Panc1 (cell line): ENCODE measurements around the gene SRXN1. TPM values are rescaled to one million over a fixed set of nuclear protein-coding genes. Genes with fewer than 3 reads are reported as not detected.

Experiments
- ATAC-seq: fragments of 200-7000 bp; cut with Tn5 transposase; 2 replicates; pipeline ENCODE4 v1.9.1; 2020; ENCODE audit warnings: mild to moderate bottlenecking, moderate library complexity
- BruUV-seq: library from RNA; stranded (reverse); fragments of 400-500 nt; replicated peaks from 2 replicates; lab custom pipeline; 2021; lab: Mats Ljungman, UMichigan
- CTCF ChIA-PET: fragments of 300-600 bp; sonication (Branson Sonifier 250); formaldehyde crosslinking; loops from one replicate; lab custom pipeline; 2022; ENCODE audit warnings: antibody characterized with exemption; lab: Charles Lee
- POLR2A ChIA-PET: fragments of 300-600 bp; sonication (Branson Sonifier 250); formaldehyde crosslinking; loops from one replicate; lab custom pipeline; 2022; ENCODE audit warnings: antibody characterized with exemption; lab: Charles Lee
- DNase-seq: peaks from one replicate; pipeline ENCODE4 v3.0.0-alpha.2; 2010; ENCODE audit warnings: low read depth, low spot score
- H3K27ac ChIP-seq: 2 replicates; pipeline ENCODE4 v1.5.1; 2011; ENCODE audit warnings: mild to moderate bottlenecking, low read length, inconsistent platforms
- H3K27me3 ChIP-seq: fragments of 200-500 bp; sonication (Bioruptor generic); 2 replicates; pipeline ENCODE4 v1.6.0; 2014; ENCODE audit warnings: low read length, inconsistent platforms; ENCODE audit not compliant: control insufficient read depth, insufficient read depth
- H3K36me3 ChIP-seq: fragments of 200-500 bp; sonication (Bioruptor generic); 2 replicates; pipeline ENCODE4 v1.5.1; 2014; ENCODE audit warnings: inconsistent platforms, mild to moderate bottlenecking, low read length, moderate library complexity; ENCODE audit not compliant: control insufficient read depth, insufficient read depth
- H3K4me1 ChIP-seq: 2 replicates; pipeline ENCODE4 v1.5.1; 2011; ENCODE audit warnings: inconsistent platforms, mild to moderate bottlenecking, low read length, moderate library complexity; ENCODE audit not compliant: control insufficient read depth, insufficient read depth
- H3K4me3 ChIP-seq, 2 experiments: 2 replicates each; pipeline ENCODE4 v1.5.1; 2011 to 2012; ENCODE audit warnings: low read depth in 2 of 2, low read length in 2 of 2, mild to moderate bottlenecking in 2 of 2, inconsistent platforms in 1 of 2, moderate library complexity in 1 of 2
- H3K9me3 ChIP-seq: fragments of 200-500 bp; sonication (Bioruptor generic); 2 replicates; pipeline ENCODE4 v1.5.1; 2014; ENCODE audit warnings: low read depth, mild to moderate bottlenecking, inconsistent platforms, low read length, moderate library complexity; ENCODE audit not compliant: control insufficient read depth, insufficient read depth
- POLR2AphosphoS5 ChIP-seq: IDR thresholded peaks from 2 replicates; pipeline ENCODE4 v1.6.1; 2012; ENCODE audit warnings: mild to moderate bottlenecking, low read depth, low read length, moderate library complexity
- SIN3A ChIP-seq: IDR thresholded peaks from 2 replicates; pipeline ENCODE4 v1.6.1; 2012; ENCODE audit warnings: low read depth, mild to moderate bottlenecking, low read length, moderate library complexity, borderline replicate concordance; ENCODE audit not compliant: insufficient read depth
- TCF7L2 ChIP-seq: IDR thresholded peaks from 2 replicates; pipeline ENCODE4 v1.6.1; 2011; ENCODE audit warnings: mild to moderate bottlenecking, low read depth, low read length, inconsistent platforms
- in situ Hi-C: cut with HindIII; loops from 2 replicates; pipeline ENCODE4 v1.10.0; 2016; ENCODE audit warnings: low sequenced_read_pairs, low pct_unique_long_range_greater_than_20kb
- intact Hi-C: fragments of 100-400 bp; cut with micrococcal nuclease; formaldehyde crosslinking; loops from one replicate; pipeline ENCODE4 v1.10.0; 2022; ENCODE audit not compliant: unreplicated experiment
- total RNA-seq: library from RNA; stranded (reverse); gene quantifications from one replicate; pipeline ENCODE4 v1.2.1, GENCODE V29; 2021; ENCODE audit not compliant: unreplicated experiment
- TF ChIP-seq, protein P1 (sequence below): fragments of 450-650 bp; IDR thresholded peaks from 2 replicates; pipeline ENCODE4 v1.5.1; 2017; ENCODE audit warnings: mild to moderate bottlenecking
- TF ChIP-seq, protein P2 (sequence below), 2 experiments: IDR thresholded peaks; 2 replicates each; pipeline ENCODE4 v1.6.1; 2011 to 2012; ENCODE audit warnings: low read depth in 2 of 2, control low read depth in 1 of 2, low read length in 1 of 2, mild to moderate bottlenecking in 1 of 2, moderate library complexity in 1 of 2; ENCODE audit not compliant: insufficient read depth in 1 of 2

SRXN1 gene
- total RNA-seq, 1 experiment from 2014 or later: 34.5 TPM

- CTCF ChIA-PET: no interaction called here
- TF ChIP-seq, protein P1, sequence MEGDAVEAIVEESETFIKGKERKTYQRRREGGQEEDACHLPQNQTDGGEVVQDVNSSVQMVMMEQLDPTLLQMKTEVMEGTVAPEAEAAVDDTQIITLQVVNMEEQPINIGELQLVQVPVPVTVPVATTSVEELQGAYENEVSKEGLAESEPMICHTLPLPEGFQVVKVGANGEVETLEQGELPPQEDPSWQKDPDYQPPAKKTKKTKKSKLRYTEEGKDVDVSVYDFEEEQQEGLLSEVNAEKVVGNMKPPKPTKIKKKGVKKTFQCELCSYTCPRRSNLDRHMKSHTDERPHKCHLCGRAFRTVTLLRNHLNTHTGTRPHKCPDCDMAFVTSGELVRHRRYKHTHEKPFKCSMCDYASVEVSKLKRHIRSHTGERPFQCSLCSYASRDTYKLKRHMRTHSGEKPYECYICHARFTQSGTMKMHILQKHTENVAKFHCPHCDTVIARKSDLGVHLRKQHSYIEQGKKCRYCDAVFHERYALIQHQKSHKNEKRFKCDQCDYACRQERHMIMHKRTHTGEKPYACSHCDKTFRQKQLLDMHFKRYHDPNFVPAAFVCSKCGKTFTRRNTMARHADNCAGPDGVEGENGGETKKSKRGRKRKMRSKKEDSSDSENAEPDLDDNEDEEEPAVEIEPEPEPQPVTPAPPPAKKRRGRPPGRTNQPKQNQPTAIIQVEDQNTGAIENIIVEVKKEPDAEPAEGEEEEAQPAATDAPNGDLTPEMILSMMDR: no peak
- TF ChIP-seq, protein P2, sequence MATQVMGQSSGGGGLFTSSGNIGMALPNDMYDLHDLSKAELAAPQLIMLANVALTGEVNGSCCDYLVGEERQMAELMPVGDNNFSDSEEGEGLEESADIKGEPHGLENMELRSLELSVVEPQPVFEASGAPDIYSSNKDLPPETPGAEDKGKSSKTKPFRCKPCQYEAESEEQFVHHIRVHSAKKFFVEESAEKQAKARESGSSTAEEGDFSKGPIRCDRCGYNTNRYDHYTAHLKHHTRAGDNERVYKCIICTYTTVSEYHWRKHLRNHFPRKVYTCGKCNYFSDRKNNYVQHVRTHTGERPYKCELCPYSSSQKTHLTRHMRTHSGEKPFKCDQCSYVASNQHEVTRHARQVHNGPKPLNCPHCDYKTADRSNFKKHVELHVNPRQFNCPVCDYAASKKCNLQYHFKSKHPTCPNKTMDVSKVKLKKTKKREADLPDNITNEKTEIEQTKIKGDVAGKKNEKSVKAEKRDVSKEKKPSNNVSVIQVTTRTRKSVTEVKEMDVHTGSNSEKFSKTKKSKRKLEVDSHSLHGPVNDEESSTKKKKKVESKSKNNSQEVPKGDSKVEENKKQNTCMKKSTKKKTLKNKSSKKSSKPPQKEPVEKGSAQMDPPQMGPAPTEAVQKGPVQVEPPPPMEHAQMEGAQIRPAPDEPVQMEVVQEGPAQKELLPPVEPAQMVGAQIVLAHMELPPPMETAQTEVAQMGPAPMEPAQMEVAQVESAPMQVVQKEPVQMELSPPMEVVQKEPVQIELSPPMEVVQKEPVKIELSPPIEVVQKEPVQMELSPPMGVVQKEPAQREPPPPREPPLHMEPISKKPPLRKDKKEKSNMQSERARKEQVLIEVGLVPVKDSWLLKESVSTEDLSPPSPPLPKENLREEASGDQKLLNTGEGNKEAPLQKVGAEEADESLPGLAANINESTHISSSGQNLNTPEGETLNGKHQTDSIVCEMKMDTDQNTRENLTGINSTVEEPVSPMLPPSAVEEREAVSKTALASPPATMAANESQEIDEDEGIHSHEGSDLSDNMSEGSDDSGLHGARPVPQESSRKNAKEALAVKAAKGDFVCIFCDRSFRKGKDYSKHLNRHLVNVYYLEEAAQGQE (IDR thresholded peaks at IDR 0.05; ENCODE audit: insufficient read depth in 1 of 2, low read depth in 2 of 2, low read length in 1 of 2): no peak
- TF ChIP-seq POLR2AphosphoS5 (no peak), SIN3A (no peak), TCF7L2 (no peak)
- Histone ChIP-seq H3K9me3 (no peaks in the 10 kb centered on the region), H3K27ac (no peak overlapping the region), H3K4me1 (peaks cover 3% of the 10 kb centered on the region; the same call in 1 of the 2 replicates), H3K27me3 (peaks cover 4% of the 10 kb centered on the region; the same call in 1 of the 2 replicates), H3K36me3 (no peaks in the 10 kb centered on the region), H3K4me3 (no peak overlapping the region)
- intact Hi-C loops (no loop called here), in situ Hi-C loops (no loop called here)
- POLR2A ChIA-PET: no interaction called here
- no peak for ATAC-seq
- BruUV-seq: no TSS peak
- no peak for DNase-seq
Measured at GRCh38 chr20:658731-659291, 5.8 kb upstream of the SRXN1 start.

GRCh38 chr20:658202-658601 lies 5.2 kb upstream of the SRXN1 start:
- H3K4me1 ChIP-seq: peaks cover 5% of the 10 kb centered on the region; the same call in 1 of the 2 replicates

More at GRCh38 chr20:658202-658601, 5.2 kb upstream of the SRXN1 start:
- peaks cover 4% of the 10 kb centered on the region; the same call in 1 of the 2 replicates for H3K27me3 ChIP-seq
- in situ Hi-C loops: no loop called here
- DNase-seq: no peak
- TF ChIP-seq TCF7L2 (no peak), SIN3A (no peak), POLR2AphosphoS5 (no peak)
- TF ChIP-seq, protein P2 (IDR thresholded peaks at IDR 0.05; ENCODE audit: insufficient read depth in 1 of 2, low read depth in 2 of 2, low read length in 1 of 2): no peak
- TF ChIP-seq, protein P1: no peak
- POLR2A ChIA-PET: interaction anchor here (0.7 kb wide), 1 partner anchor 53 kb away, joined by 4 read pairs; no protein-coding TSS in a partner anchor
- CTCF ChIA-PET: no interaction called here
- no TSS peak for BruUV-seq
- H3K4me3 ChIP-seq: no peak overlapping the region
- no peak overlapping the region for H3K27ac ChIP-seq
- ATAC-seq: no peak
- intact Hi-C loops: no loop called here
- no peaks in the 10 kb centered on the region for H3K36me3 ChIP-seq
- H3K9me3 ChIP-seq: no peaks in the 10 kb centered on the region
